GM12891 (cell line): ENCODE data around the gene MTHFS.

ENCODE experiments used
- DNase-seq: peaks from one replicate; pipeline ENCODE4 v3.0.0; 2011; ENCODE audit warnings: low spot score; ENCODE audit not compliant: insufficient read length
- FAIRE-seq: peaks from 2 replicates; lab custom pipeline; 2011; peaks lifted over from hg19 to GRCh38; lab: Jason Lieb, UNC
- PAX5 ChIP-seq: IDR thresholded peaks from 2 replicates; pipeline ENCODE4 v1.6.1; 2011; ENCODE audit warnings: low read length, moderate library complexity, mild to moderate bottlenecking; ENCODE audit not compliant: insufficient read depth, severe bottlenecking
- POLR2A ChIP-seq: IDR thresholded peaks from 2 replicates; pipeline ENCODE4 v1.6.1; 2011; ENCODE audit warnings: low read depth, low read length, control low read depth
- POLR2AphosphoS5 ChIP-seq: IDR thresholded peaks from 2 replicates; pipeline ENCODE4 v1.6.1; 2011; ENCODE audit warnings: low read depth, low read length, control low read depth
- POU2F2 ChIP-seq: IDR thresholded peaks from 2 replicates; pipeline ENCODE4 v1.6.1; 2011; ENCODE audit warnings: low read depth, mild to moderate bottlenecking, control low read depth, low read length, moderate library complexity
- SPI1 ChIP-seq: IDR thresholded peaks from 2 replicates; pipeline ENCODE4 v1.6.1; 2011; ENCODE audit warnings: low read depth, low read length, control low read depth
- TAF1 ChIP-seq: IDR thresholded peaks from 2 replicates; pipeline ENCODE4 v1.6.1; 2011; ENCODE audit warnings: low read depth, low read length, control low read depth

Gene MTHFS

DNA sequence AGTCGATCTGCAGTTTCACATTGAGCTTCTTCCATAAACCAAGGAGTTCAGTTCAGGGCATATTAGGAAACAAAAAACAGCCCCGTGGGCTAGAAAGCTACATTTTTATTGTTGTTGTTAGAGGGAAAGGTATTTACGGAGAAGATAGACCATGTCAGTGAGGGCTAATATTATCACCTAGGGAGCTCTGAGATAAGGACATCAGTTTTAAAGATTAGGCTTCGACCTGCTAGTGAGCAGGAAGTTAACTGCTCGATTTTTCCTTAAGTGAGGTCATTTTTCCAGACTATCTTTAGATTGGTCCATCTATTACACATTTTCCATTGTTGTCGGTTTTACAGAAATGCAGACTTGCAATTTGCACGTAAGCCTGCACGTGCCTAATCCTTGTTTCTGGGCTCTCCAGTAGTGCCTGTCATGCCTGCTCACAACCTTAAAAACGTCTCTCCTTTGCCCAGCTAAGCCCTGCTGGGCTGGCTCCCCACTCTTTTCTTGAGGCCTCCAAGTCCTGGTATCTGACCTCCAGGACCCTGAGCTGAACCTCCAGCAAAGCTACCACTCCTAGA is 72.6 kb downstream of the MTHFS start:
- DNase-seq (no peak), FAIRE-seq (no peak)
- no peak for TF ChIP-seq POU2F2
- no peak for TF ChIP-seq PAX5
- no peak for TF ChIP-seq TAF1
- no peak for TF ChIP-seq POLR2A
- no peak for TF ChIP-seq SPI1
- TF ChIP-seq POLR2AphosphoS5 = no peak

DNA sequence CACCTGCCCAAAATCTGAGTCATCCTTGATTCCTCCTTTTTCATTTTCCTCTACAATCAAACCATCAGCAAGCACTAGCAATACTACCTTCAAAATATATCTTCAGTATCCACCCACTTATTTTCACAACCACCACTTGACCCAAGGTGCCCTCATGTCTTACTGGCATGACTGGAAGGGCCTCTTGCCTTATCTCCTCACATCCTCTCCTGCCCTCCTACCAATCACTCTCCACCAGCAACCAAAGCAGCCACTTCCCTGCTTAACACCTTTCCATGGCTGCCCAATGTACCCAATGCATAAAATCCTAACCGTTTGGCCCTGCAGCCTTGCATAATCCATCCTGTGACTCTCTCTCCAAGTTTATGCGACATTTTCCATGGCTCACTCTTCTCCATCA is 76.0 kb downstream of the MTHFS start:
- TF ChIP-seq SPI1 (no peak), TAF1 (no peak), POLR2A (no peak), PAX5 (no peak), POLR2AphosphoS5 (no peak)
- DNase-seq (no peak), FAIRE-seq (no peak)

DNA sequence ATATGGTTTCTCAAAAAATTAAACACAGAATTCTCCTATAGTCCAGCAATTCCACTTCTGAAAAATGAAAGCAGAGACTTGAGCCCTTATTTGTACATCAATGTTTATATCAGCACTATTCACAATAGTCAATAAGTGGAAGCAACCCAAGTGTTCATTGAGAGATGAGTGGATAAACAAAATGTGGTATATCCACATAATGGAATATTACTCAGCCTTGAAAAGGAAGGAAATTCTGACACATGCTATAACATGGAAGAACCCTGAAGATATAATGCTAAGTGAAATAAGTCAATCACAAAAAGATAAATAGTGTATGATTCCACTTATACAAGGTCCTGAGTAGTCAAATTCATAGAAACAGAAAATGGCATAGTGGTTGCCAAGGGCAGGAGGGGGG is 76.6 kb downstream of the MTHFS start:
- TF ChIP-seq PAX5 = no peak
- no peak for DNase-seq
- no peak for FAIRE-seq

DNA sequence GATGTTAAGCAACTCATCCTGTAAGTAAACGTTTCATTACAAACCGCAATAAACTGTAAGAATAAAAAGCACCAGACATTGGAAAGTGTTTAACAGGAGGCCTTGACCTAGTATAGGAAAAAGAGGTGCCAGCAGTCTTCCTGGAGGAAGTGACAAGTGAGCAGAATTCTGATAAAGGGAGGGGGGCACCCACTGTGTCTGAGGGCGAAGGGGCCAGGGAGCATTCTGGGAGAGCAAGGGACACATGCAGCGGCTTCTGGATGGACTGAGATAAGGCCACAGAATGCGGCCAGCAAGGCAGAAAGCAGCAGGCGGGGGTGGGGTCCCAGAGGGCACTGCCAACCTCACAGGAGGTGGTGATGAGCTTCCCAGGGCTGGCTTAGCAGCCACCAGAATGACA is 80.2 kb downstream of the MTHFS start:
- FAIRE-seq (no peak), DNase-seq (no peak)
- TF ChIP-seq SPI1 (no peak), TAF1 (no peak), POLR2A (no peak), PAX5 (no peak), POU2F2 (no peak), POLR2AphosphoS5 (no peak)

DNA sequence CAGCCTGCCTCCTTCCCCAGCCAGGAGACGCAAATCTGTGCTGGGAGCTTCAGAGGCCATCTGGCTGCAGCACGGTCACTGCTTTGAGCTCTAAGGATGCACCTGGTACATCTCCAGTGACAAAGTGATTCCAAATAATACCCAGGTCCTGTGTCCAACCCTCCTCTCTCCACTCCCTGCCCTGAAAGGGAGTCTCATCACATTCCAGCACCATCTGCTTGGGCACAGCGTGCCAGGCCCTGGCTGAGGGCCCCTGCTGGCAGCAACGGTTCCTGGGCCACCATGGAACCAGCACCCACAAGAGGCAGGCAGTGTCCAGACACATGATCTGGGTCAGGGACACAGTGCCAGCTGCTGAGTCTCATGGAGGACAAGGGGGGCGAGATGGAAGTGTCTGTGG is 81.3 kb downstream of the MTHFS start:
- DNase-seq (no peak), FAIRE-seq (no peak)
- TF ChIP-seq POLR2A (no peak), TAF1 (no peak), POLR2AphosphoS5 (no peak), SPI1 (no peak), PAX5 (no peak), POU2F2 (no peak)

DNA sequence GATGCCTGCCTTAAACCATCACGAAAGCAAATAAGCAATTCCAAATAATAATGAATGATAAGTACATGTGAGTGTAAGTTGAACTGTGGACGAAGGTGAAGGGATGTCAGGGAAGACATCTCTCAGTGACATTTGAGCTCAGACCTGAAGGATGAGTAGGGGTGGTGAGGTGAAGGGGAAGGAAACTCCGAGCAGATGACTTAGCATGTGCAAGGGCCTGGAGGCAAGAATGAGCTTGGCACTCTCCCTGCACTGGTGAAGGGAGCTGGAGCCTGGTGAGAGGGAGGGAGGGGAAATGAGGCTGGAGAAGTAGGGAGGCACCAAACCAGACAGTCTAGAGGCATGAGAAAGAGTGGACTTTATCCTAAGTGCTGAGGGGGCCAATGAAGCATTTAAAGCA is 84.3 kb downstream of the MTHFS start:
- FAIRE-seq = no peak
- TF ChIP-seq POLR2AphosphoS5 = no peak
- TF ChIP-seq SPI1 = no peak
- TF ChIP-seq TAF1 = no peak
- no peak for TF ChIP-seq PAX5
- TF ChIP-seq POLR2A = no peak
- TF ChIP-seq POU2F2 = no peak
- no peak for DNase-seq

DNA sequence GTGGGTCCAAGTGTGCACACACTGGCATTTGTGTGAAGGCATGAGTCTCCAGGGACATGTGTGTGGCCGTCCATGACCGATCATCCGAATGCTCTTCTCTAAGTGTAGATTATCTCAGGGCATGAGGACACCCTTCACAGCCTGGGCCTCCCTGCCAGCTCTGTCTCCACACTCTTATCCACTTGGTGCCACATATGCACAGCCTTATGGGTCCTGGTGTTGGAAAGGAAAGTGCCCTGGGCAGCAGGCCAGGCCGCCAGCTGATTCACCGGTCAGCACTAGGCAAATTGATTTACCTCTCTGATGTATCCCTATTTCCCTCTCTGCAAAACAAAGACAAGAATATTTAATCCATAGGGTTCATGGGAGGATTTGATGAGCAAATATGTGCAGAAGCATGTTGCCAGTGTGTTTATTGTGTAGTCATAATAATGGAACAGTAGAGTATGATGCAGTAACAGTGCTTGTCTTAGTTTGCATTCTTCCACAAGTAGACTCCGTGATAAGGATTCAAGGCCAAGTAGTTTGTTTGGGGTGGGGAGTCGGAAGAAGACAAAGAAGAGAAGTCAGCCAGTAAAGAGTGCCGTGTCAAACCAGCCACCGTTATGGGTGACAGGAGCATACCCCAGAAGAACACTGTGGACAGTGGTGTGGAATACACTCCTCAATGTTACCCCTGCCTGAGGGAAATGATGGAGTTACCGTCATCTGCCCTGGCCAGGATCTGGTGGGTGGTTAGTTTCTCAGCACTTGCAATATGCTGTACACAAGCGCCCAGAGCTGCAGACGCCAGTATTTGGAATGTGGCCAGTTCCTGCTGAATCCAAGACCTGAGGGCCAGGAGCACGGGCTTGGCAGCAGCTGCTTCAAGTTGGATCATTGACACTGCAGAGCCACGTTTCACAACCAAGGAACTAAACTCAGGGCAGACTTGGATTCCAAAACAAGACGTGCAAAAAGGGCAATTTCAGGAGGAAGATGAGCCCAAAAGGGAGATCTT is 85.1 kb downstream of the MTHFS start:
- no peak for DNase-seq
- TF ChIP-seq POU2F2 (no peak), POLR2A (no peak), PAX5 (no peak), SPI1 (no peak), TAF1 (no peak), POLR2AphosphoS5 (no peak)
- no peak for FAIRE-seq

- TF ChIP-seq POLR2A = no peak
- TF ChIP-seq PAX5 = no peak
- no peak for TF ChIP-seq SPI1
- TF ChIP-seq POLR2AphosphoS5 = no peak
- FAIRE-seq = no peak
Measured at GRCh38 chr15:79804838-79805237, 92.0 kb downstream of the MTHFS start.

DNA sequence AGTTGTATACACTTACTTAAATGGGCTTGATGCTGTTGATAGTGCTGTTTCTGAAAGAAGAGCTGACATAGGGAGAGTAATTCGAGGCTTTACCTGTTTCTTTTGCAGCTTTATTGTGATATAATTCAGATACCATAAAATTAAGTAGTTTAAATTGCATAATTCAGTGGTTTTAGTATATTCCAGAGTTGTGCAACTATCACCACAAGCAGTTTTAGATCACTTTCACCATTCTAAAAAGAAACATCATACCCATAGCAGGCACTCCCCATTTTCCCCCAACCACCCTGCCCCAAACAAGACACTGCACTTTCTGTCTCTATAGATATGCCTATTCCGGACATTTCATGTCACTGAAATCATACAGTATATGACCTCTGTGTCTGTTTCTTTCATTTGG is 98.5 kb downstream of the MTHFS start:
- FAIRE-seq (no peak), DNase-seq (no peak)
- TF ChIP-seq POLR2AphosphoS5 (no peak), PAX5 (no peak), POLR2A (no peak), POU2F2 (no peak), SPI1 (no peak), TAF1 (no peak)

More at GRCh38 chr15:79804838-79805237, 92.0 kb downstream of the MTHFS start:
- DNase-seq = no peak
